HG02970 (cell line): Measurements from ENCODE around the gene HIPK2.

ENCODE experiments used
- ATAC-seq: cut with Tn5 transposase; IDR thresholded peaks from one replicate; pipeline ENCODE4 v1.9.1; 2021; ENCODE audit warnings: mild to moderate bottlenecking, moderate library complexity, moderate number of reproducible peaks; ENCODE audit not compliant: unreplicated experiment, low FRiP score

Gene HIPK2

DNA sequence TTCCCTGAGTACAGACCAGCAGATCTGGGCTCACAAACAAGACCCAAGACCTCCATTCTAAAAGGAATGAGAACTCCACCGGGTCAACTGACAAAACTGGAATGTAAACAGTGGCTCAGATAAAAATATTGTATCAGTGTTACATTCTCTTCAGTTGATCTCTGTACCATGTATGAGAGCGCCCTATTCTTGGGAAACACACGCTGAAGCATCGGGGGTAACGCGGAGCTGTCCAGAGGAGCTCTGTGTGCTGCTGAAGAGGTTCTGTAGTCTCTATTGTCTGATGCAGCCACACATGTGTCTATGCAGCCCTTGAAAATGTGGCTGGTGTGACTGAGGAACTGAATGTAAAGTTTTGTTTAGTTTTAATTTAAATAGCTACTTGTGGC, 39.7 kb downstream of the HIPK2 start:
- no peak for ATAC-seq

DNA sequence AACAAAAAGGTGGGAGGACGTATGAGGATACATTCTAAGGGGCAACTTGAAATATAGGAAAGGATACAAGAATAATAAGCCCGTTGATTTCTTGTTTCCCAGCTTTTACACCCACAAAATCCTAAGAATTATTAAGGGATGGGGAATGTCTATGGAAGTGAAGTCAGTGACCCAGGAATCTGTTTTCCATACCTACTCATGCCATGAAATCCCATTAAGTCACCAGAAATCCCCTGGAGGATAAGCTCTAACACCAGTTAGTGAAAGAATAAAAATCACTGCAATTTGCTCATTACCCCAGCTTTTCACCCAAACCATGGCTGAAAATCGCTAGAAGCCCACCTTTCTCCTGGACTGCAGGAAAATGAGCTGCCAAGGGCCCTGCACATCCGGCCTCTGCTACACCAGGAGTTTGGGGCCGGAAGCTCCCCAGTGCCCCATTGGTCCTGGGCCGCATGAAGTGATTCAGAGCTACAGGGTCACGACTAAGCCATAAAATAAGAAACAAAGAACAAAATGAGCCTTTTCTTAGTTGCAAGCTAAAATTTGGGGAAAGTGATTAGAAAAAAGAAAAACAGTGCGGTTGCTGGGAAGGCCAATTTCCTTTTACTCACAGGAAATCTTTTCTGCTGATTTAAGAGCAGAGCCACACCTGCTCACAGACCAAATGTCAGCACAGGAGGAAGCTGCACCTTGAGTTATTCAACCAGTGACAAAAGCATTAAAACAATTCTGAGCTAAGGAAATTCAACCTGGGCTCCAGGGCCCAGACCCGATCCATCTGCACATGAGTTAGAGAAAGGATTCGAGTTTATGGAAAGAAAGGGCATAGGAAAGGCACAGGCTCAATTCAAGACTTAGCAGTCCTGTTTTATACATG, 40.3 kb downstream of the HIPK2 start:
- no peak for ATAC-seq

DNA sequence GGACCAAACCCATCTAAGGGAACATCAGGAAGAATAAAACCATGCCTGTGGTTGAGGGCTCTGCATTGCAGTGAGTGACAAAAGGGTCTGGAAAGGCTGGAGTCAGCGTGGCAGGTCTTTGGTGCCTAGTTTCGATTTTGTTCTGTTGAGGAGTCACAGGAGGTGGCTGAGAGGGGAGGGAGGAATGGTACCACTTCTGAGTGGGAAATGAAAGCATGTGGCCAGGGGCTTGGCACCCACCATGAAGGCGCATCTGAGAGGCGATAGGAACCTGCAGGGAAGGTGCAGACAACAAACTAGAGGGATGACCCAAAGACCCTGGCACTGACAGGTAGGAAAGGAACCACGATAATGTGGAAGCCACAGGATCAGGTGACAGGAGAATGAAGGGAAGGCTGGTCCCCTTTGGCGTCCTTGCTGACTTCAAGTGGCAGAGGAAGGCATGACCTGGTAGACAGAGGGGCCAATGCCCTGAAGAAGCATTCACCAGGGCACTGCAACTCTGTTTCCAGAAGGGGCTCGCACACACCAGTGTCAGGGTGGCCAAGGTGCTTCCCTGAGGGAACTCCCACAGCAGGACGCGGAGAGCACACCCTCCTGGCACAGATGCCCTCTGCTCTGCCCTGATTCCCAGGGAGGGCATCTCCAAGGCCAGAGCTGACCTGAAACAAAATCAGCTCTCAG, 41.7 kb downstream of the HIPK2 start:
- ATAC-seq = no peak

DNA sequence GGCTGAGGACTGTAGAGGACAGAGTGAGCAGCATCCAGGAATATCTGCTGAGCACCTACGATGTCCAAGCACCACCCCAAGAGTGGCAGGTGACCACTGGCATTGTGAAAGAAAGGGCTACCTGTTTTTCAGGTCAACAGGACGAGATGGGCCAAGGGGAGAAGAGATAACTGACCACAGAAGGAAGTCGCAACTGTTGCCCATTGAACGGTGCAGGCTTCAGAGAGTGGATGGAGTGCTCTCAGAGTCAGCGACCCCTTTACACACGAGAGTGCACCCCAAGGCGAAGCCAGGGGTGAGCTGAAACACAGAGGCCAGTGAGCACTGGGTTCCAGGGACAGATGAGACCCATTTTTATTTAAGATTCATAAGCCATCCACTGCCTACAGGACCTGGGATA, 42.3 kb downstream of the HIPK2 start:
- no peak for ATAC-seq

DNA sequence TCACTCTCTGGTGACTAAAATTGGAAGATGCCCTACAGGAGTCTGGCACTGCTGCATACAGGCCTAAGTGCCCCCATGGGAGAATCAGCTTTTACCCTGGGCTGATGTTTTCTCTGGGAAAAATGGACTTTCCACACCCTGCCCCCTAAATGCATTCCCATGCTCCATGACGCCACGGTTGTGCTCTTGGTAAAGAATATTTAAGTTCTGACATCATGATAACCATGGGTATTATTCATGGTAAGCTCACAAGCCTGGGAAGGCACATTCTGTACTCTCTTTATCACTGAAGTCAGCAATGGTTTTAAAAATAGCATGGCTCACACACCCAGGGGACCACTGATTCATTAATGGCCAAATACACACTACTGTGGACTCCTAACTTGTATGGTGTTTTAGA, 43.4 kb downstream of the HIPK2 start:
- ATAC-seq = no peak

DNA sequence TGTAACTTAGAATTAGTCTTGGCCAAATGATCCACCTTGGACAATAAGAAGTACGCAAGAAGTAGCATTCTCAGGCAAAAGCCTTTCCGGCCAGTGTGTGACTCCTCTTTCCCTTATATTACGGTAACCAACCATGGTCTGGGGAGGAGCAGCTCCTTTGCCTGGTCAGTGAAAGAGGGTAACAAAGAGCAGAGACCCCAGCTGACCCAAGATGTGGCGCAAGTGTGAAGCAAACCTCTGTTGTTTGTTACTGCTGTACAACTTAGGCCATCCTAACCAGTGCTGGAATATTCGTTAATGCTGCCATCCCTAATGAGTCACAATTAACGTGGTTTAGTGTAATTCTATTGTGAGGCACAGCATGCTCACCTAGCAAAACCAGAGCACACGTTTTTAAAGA, 44.0 kb downstream of the HIPK2 start:
- ATAC-seq = no peak

DNA sequence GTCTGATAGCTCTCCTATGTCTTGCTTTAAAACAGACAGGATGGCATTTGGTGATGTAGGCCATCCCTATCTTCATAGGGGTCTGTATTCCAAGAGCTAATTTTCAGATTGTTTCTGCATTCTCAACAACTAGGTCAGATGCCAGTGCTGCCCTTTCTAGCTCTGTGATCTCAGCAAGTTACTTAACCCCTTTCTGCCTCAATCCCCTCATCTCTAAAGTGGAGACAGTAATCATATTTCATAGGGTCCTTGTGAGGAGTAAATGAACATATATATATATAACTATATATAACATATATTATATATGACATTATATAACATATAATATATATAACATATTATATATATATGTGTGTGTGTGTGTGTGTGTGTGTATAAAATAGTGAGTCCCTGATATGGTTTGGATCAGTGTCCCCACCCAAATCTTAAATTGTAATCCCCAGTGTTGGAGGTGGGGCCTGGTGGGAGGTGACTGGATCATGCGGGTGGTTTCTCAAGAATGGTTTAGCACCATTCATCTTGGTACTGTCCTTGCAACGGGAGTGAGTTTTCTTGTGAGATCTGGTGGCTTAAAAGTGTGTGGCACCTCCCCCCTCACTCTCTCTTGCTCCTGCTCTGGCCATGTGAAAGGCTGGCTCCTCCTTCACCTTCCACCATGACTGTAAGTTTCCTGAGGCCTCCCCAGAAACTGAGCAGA, 45.2 kb downstream of the HIPK2 start:
- no peak for ATAC-seq

DNA sequence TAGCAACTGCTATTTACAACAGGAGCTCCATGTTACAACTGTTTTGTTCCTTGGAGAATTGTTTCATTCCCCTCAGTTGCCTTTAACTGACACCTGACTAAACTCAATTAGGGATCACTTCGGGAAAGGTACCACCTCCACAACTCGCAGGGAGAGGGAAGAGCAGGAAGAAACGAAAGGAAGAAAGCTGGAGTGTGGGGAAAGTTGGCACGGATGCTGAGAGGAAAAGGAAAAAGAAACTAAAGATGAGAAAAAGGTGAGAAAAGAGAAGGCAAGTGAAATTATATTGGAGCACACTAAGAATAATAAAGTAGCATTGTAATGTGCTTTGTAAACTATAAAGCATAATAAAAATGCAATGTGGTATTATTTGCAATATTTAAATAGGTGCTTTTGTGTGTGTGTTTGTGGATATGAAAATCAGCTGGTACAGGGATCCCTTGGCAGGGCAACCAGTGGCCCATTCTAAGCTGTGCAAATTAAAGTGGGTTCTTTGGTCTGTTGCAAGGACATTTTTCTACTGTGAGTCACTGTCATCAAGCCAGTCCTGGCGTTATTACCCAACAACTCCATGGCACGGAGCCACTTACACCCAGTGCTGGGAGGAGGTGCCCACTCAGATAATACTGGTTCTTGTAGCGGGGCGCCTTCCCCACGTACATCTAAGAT, 45.9 kb downstream of the HIPK2 start:
- no peak for ATAC-seq

DNA sequence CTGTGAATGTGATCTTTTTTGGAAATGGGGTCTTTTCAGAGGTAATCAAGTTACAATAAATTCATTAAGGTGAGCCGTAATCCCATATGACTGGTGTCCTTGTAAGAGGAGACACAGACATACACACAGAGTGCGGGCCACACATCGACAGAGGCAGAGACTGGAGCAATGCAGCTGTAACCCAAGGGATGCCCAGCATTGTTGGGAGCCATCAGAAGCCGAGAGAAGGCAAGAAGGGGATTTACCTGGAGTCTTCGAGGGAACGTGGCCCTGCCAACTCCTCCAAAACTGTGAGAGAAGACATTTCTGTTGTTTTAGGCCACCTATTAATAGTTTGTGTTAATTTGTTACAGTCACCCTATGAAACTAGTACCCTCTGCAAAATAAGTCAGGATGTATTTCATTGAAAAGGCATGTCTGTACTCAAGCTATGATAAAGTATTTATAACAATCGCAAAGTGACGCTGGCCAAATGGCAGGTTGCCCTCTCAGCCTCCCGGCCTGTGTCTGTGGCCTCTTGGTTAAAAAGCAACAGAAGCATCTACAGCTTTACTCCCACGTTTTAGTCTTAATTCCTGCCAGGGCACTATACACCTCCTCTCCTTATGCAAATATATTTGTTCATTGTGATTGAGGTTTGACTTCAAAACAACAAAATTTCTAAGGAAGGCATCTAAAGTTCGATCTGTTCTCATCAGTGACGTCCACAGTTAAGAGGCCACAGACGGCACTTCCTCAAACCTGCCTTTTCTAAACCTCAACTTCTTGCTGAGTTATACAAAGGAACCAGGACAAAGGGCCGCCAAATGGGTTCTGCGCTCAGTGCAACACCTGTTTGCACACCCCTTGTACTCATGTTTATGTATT, 46.8 kb downstream of the HIPK2 start:
- no peak for ATAC-seq

DNA sequence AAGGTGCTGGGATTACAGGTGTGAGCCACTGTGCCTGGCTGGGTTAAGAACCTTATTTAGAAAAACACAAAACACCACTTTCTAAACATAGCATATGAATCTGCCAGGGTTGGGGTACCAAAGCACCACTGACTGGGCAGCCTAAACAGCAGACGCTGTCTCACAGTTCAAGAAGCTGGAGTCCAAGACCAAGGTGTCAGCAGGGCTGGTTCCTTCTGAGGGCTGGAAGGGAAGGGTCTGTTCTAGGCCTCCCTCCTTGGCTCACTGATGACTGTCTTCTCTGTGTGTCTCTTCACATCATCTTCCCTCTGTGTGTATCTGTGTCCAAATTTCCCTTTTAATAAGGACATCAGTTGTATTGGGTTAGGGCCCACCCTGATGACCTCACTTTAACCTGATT, 49.6 kb downstream of the HIPK2 start:
- no peak for ATAC-seq

DNA sequence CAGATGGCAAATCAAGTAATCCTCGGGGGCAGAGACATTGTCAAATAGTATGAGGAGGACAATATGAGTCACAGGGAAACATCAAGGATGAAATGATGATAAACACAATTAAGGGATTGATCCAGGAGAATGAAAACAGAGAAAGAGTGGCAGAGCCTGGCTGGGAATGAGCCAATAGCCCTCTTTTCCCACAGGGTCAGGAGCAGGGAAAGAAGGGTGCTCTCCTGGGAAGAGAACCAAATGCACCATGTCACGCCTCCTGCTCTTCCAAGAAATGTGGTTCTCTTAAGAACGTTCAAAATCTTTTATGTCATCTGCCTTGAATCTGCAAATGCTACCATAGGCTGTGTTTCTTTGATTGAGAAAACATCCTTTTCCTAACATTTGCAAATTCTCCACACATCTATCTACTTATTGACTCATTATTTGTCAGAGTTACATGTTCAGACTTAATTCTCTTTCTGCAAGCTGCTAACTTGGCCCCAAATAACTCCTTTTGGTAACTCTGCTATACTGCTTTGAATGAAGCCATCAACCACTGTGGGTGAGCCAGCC, 50.6 kb downstream of the HIPK2 start:
- ATAC-seq = no peak

DNA sequence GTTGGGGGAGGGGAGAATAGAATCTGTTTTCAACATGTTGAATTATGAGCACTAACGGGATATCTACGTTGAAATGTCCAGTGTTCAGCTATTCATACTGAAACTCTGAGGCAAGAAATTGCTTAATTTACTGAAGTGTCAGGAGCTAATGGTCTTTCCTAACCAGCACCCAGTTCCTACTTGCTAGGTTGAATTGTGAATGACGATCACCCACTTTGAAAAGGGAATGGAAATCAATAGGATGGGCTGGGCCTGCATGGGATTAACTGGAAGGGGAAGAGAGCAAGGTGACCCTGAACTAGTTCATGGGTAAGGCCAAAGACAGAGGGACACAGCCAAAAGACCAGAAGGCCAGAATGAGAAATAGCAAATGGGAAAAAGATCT, 51.3 kb downstream of the HIPK2 start:
- no peak for ATAC-seq

DNA sequence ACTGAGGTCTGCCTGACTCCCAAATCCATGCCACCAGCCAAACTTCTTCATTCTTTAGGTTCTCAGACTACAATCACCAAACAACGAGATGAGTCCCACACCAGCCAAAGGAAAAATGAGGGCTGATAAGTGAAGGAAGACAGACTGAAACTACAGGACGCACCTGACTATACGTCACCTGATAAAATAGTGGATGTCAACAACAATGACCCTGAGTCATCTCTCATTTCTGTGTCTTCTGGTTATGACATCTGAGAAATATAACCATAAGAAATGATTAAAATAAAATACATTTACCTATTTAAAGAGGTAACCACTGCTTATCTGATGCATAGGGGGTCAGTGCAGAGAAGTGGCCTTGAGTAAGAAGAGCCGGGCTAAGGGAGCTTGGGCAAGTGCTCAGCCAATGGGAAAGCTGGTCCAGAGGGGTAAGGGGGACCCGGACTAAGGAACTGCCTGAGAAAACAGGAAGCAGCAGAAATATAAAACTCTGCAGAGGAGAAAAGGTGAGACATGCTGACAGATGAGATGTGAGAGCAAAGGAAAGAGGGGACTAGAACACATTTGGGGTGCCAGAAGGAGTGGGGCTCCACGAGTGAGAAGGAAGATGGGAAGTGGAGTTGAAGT, 51.8 kb downstream of the HIPK2 start:
- ATAC-seq = no peak

DNA sequence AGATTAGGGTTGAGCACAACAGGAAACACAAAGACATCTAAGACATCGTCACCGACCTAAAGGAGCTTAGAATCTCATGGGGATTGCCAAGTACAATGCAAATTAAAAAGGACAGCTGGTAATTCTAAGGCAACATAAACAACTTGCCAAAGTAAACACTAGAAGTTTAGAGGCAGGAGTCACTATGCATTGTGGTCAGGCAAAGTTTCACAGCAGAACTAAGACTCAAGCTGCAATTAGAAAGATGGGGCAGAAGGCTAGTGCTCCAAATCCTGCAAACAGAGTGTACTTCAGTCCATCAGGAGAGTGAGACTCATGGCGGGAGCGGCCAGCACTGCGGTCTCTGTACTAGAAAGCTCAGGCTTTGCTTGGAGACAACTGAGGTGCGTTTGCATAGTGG, 52.7 kb downstream of the HIPK2 start:
- ATAC-seq = peak; percentile 56

DNA sequence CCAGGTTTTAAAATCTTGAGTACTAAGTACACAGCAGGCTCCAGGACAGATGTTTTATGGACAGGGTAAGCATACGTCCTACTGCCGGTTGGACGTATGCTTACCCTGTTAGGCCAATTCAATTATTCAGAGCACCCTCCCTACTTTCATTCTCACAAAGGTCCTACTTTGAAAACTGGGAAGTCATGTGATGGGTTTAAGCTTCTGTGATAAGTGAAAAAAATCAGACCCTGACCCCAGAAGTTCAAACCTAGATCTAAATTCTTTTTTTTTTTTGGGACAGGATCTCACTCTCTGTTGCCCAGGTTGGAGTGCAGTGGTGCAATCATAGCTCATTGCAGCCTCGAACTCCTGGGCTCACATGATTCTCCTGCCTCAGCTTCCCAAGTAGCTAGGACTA, 55.2 kb downstream of the HIPK2 start:
- ATAC-seq = no peak

DNA sequence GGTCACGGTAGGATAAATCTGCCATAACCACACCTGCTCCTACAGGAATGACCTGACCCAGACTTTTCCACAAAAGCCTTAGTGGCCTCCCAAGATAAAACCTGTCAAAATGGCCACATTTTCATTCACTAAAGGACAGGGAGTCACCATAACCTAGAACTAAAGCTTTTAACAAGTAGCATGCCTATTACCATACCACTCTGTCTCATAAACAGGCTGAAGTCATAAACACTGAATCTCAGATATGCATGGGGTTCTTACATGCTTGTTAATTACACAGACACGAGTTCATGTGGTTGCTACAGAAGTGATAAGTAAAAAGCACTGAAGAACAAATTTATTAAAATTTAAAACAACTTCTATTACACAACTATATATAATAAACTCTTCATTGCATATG, 56.0 kb downstream of the HIPK2 start:
- ATAC-seq = no peak

DNA sequence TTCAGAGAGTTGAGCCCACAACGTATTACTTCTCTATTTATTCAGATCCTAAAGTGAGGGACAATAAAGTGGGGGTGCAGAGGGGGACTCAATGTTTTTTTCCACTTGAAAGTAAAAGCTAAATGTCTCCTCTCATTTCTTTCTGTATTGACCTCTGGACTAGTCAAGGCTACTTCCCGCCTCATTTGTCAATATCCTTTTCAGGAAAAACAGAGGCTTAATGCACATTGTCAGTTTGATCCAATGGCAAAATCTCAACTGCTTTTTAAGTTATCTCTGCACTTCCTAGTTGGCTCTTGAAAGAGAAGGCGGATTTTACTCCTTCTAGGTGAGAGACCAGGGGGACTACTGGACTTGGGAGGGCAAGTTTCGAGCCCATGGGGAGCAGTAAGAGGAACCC, 56.4 kb downstream of the HIPK2 start:
- no peak for ATAC-seq

DNA sequence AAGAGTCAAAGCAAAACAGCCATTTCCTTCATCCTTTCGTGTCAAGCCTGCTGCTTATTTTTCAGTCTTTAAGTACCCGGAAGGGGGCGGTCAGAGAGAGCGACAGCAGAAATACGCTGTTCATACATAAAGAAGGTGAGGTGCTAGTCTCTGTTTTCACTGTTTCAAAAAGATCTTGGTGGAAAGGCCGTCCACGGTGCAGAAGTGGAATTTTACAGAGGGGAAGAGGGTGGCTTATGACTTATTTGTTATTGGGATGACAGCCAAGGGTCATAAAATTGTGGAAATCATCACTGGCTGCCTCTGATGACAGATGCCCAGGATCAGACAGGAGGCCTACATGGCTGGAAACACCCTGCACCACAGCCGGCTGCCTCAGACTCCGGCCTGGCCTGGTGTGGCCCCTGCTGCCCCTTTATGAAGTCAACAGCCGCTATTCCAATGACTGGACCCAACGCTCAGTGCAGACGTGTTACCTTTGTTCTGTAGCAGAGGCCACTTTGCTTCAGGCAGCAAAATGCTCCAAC, 57.0 kb downstream of the HIPK2 start:
- ATAC-seq = no peak

DNA sequence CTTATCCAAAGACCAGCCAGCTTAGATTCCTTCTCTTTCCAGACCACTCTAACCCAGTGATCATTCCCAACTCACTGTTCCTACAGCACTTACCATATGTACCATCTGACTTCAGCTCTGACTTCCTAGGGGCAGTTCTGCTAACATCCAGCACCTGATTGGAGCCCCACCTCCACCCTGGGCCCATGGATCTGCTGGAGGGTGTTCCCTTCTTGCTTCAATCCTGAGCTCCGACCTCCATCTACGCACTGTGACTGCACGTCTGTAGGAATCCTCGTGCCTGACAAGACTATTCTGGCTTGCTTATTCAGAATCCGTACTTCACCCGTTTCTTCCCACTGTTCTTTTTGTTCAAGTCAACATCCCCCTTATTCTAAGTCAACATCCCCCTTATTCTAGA, 57.6 kb downstream of the HIPK2 start:
- no peak for ATAC-seq
